GM06990 (cell line): ENCODE measurements around the gene TMEM201.

ENCODE experiments used
- DNase-seq: peaks from one replicate; pipeline ENCODE4 v3.0.0-alpha.2; 2011; ENCODE audit not compliant: insufficient read length; ENCODE audit errors: extremely low read depth
- H3K27me3 ChIP-seq: replicated peaks from 2 replicates; pipeline ENCODE4 v1.6.0; 2011; ENCODE audit warnings: low read length; ENCODE audit not compliant: control insufficient read depth, insufficient read depth
- H3K36me3 ChIP-seq: 2 replicates; pipeline ENCODE4 v1.5.1; 2011; ENCODE audit warnings: low read length; ENCODE audit not compliant: control insufficient read depth, insufficient read depth
- H3K4me3 ChIP-seq: replicated peaks from 2 replicates; pipeline ENCODE4 v1.5.1; 2011; ENCODE audit warnings: low read depth, mild to moderate bottlenecking, control low read depth, low read length
- CTCF ChIP-seq: IDR thresholded peaks from 2 replicates; pipeline ENCODE4 v1.5.1; 2011; ENCODE audit warnings: low read length, control low read depth, mild to moderate bottlenecking, inconsistent platforms; ENCODE audit not compliant: insufficient read depth, poor library complexity, severe bottlenecking

The TMEM201 gene

GRCh38 chr1:9653491-9654050 is 64.9 kb downstream of the TMEM201 start:
- TF ChIP-seq CTCF = no peak
- DNase-seq = peak; percentile 34
- peak overlapping the region; percentile 92 for H3K4me3 ChIP-seq
- H3K27me3 ChIP-seq = no peaks in the 10 kb centered on the region
- no peaks in the 10 kb centered on the region for H3K36me3 ChIP-seq

GRCh38 chr1:9654051-9654833 is 65.5 kb downstream of the TMEM201 start:
- peak; percentile 76 for DNase-seq
- Histone ChIP-seq H3K4me3 (peak overlapping the region; percentile 92), H3K36me3 (no peaks in the 10 kb centered on the region), H3K27me3 (no peaks in the 10 kb centered on the region)
- no peak for TF ChIP-seq CTCF

- DNase-seq = peak; percentile 56
- TF ChIP-seq CTCF = no peak
- Histone ChIP-seq H3K36me3 (no peaks in the 10 kb centered on the region; the same call in 1 of the 2 replicates), H3K4me3 (peak overlapping the region; percentile 92), H3K27me3 (no peaks in the 10 kb centered on the region)
These were observed 66.4 kb downstream of the TMEM201 start for GRCh38 chr1:9654834-9655723.

- peak overlapping the region; percentile 26 for H3K4me3 ChIP-seq
- DNase-seq = peak; percentile 38
- H3K27me3 ChIP-seq = no peaks in the 10 kb centered on the region
- H3K36me3 ChIP-seq = peaks cover 3% of the 10 kb centered on the region; the same call in 1 of the 2 replicates
- TF ChIP-seq CTCF = no peak
These were observed 67.1 kb downstream of the TMEM201 start for GRCh38 chr1:9655836-9656235.

- Histone ChIP-seq H3K4me3 (no peak overlapping the region), H3K27me3 (no peaks in the 10 kb centered on the region), H3K36me3 (peaks cover 3% of the 10 kb centered on the region; the same call in 1 of the 2 replicates)
- no peak for DNase-seq
- TF ChIP-seq CTCF = no peak
These were observed 68.9 kb downstream of the TMEM201 start for GRCh38 chr1:9657521-9658032.
